Stimulated activated CD8-positive, alpha-beta memory T cell treated with anti-CD3 and anti-CD28 coated beads, Interleukin-12 subunit alpha, Interleukin-12 subunit beta, amount 100 ng/mL, for 1 hour (primary cell): Measurements from ENCODE around the gene OVCA2.

Experiments
- DNase-seq: peaks from one replicate; pipeline ENCODE4 v3.0.0-alpha.2; 2020; ENCODE audit warnings: low read depth

The OVCA2 gene

DNA sequence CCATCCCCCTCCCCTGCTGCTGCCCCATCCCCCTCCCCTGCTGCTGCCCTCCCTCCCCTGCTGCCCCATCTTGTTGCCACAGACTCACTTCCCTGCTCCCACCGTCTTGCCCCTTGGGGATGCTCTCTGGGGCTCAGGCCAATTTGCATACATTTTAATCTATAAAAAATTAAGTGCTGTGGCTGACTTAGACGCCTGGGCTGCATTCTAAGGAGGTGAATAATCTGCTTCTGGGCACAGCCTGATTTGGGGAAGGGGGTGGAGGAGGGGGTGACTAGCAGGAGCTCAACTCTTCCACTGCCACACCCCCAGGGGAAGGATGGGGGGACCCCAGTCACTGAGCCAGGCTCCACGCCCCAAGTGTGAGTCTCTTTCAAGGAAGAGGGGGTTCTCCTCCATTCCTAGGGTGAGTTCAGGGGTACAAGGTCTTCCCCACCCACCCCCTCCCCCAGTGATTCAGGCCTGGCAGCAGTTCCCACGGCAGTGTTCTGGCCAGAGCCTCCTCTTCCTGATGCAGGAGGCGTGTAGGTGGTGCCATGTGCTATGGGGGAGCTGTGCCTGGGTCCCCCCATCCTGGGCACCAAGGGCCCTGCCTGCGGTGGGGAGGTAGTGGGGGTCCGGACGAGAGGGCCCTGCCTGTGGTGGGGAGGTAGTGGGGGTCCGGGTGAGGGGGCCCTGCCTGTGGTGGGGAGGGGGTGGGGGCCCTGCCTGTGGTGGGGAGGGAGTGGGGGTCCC is 6.8 kb upstream of the OVCA2 start:
- no peak for DNase-seq

DNA sequence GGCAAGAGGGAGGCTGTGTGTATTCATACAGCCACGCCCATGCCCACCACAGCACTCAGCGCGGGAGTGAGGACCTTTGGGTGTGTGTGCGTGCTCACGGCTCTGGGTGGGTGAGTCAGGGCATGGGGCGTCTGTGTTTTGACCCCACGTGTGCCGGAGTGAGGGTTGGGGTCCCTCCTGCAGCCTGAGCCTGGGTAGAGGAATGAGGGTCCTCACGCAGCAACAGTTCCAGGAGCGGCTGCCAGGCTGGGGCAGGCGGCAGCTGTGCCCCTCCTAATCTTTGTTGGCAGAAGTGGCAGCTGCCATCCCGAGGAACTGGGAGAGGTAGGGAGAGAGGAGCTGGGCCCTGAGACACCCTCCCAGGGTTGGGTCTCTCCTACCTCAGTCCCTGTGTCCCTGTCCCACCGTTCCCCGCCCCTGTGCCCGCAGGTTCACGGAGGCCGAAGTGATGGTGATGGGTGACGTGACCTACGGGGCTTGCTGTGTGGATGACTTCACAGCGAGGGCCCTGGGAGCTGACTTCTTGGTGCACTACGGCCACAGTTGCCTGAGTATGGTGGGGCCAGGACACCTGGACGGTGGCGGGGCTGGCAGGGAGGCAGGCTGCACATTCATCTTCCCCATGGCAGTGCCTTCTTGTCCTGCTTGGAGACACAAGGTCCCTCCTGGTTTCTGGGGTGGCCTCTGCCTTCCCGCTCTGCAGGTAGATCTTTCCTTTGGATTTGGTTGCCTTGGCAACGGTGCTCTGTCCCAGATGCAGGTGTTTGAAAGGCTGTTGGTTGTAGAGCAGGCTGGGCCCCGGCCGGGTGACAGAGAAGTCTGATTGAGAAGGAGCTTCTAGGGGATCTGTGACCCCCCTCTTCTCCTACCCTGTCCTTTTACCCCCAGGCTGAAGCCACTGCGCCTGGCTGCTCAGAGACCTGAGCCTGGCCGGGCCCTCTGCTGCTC is 6.0 kb upstream of the OVCA2 start:
- DNase-seq, result no peak

DNA sequence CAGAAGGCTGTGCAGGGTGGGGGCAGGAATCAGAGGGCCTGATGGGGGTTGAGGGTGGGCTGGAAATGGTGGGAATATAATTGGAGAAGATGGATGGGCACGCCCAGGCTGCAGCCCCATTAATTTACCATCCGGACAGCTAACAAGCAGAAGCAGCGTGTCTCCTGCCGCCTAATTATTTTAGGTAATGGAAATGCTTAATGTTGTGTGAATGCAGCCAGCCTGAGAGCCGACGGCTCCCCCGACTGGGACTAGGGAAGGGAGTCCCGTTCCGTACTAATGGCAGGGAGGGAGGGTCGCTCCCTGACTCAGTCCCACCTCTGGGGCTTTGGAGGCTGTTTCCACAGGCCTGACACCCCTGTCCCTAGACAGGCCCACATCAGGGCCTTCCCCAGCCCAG is 4.7 kb upstream of the OVCA2 start:
- DNase-seq, result no peak

DNA sequence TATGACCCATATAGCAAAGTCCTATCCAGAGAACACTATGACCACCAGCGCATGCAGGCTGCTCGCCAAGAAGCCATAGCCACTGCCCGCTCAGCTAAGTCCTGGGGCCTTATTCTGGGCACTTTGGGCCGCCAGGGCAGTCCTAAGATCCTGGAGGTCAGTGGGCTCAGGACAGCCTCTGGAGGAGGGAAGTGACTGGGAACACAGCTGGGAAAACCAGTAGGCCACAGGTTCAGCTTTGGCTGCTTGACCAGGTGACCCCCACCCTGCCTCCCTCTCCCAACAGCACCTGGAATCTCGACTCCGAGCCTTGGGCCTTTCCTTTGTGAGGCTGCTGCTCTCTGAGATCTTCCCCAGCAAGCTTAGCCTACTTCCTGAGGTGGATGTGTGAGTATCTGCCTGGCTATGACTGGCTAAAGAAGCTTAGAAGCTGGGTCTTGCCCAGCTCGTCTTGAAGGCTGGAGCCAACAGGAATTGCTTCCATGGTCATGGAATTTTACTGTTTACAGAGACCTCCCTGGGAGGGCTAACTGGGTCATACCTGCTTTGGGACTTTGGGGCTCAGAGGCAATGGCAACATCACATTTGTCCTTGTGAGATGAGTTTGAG is 1.5 kb upstream of the OVCA2 start:
- no peak for DNase-seq

DNA sequence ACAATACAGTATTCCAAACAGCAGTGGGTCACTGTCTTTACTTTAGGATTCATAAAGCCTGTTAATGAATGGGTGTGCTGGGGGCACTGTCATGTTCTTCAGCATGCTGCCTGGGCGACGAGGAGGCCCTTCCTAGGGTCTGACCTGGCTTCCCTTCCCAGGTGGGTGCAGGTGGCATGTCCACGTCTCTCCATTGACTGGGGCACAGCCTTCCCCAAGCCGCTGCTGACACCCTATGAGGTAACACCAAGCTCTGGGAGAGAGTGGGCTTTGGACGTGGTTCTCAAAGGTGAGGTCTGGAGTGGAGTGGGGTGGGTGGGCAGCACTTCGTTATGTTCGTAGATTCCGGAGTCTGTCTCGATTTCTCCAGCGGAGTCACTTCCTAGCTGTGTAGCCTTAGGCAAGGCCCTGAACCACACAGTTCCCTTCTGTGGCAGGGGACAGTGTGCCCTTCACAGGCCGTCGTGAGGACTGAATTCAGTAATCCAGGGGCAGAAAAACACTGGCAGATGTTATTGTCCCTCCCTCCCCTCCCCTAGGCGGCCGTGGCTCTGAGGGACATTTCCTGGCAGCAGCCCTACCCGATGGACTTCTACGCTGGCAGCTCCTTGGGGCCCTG is 771 bp upstream of the OVCA2 start:
- DNase-seq, result no peak

DNA sequence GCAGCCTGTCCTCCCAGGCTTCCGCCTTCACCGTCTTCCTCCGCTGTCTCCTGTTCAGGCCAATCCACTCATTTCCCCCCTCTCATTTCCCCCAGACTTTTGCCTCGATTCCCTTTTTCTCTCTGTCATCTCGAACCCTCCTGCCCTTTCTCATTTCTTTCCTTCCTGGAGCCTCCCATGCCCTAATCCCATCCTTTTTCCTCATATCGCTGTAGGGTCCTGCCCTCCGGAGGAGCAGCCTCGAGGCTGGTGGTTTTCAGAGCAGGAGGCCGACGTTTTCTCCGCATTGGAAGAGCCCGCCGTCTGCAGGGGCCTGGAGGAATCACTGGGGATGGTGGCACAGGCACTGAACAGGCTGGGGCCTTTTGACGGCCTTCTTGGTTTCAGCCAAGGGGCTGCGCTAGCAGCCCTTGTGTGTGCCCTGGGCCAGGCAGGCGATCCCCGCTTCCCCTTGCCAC is 597 bp downstream of the OVCA2 start:
- DNase-seq, result no peak

DNA sequence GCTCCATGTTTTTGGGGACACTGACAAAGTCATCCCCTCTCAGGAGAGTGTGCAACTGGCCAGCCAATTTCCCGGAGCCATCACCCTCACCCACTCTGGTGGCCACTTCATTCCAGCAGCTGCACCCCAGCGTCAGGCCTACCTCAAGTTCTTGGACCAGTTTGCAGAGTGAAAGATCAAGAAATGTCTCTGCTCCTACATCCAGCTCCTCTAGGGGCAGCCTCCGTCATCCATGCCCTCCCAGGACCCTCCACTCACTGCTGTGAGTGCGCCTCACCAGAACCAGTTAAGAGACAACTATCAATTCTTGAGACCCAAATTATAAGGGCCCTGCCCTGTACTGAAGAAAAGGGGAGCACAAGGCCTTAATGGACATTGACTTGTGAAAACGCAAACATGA is 1.1 kb downstream of the OVCA2 start:
- no peak for DNase-seq

DNA sequence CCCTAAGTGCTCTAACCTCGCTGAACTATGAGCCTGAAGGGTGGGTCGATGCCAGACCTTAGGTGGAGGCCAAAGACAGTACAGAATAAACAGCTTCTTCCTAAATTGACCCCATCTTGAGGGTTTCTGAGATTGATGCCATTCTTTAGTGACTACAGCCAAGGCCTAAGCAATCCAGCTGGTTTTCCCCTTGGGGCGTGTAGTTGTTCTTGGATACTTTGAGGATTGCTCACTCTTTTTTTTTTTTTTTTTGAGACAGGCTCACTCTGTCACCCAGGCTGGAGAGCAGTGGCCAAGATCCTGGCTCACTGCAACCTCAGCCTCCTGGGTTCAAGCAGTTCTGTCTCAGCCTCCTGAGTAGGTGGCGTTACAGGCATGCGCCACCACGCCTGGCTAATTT is 2.0 kb downstream of the OVCA2 start:
- DNase-seq, result no peak

DNA sequence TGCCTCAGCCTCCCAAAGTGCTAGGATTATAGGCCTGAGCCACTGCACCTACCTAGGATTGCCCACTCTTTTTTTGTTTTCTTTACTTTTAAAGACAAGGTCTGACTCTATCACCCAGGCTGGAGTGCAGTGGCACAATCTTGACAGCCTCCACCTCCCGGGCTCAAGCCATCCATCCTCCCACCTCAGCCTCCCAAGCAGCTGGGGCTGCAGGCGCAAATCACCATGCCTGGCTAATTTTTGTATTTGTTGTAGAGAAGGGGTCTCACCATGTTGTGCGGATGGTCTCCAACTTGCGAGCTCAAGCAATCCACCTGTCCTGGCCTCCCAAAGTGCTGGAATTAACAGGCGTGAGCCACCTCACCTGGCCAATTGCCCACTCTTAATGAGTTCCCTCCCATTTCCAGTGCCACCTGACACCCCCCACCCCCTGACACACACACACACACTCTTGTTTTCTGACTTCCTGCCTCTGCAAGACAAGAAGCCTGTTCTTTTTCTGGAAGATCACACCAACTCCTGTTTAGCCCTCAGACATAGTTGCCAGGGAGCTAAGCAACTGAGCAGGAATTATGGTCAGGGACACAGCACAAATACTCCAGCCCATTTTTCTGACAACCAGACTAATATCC is 2.6 kb downstream of the OVCA2 start:
- DNase-seq, result no peak

DNA sequence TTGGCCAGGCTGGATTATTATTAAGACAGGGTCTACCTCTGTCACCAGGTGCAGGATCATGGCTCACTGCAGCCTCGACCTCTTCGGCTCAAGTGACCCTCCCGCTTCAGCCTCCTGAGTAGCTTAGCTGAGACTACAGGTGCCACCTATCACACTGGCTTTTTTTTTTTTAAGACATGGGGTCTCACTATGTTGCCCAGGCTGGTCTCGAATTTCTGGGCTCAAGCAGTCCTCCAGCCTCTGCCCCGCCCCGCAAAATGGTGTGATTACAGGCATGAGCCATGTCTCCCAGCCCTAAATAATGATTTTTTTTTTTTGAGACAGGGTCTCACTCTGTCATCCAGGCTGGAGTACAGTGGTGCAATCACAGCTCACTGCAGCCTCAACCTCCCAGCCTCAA is 5.8 kb downstream of the OVCA2 start:
- DNase-seq, result no peak

DNA sequence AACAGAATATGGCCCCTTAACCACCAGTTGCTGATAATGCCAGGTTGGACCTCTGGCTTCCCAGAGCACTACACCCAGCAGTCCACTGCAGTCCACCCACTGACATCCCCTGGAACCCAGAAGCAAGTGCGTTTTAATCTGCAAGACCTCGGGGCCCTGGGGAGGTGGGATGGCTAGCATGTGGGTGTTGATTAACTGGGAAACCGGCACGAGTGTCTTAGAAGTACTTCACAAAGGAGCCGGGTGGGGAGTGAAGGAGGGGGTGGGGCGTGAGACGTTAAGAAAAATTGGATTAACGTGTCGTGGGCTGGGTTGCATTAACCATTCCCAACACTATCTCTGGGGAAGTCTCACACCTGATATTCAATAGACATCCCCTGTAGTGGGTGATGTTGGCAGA is 7.0 kb downstream of the OVCA2 start:
- no peak for DNase-seq

DNA sequence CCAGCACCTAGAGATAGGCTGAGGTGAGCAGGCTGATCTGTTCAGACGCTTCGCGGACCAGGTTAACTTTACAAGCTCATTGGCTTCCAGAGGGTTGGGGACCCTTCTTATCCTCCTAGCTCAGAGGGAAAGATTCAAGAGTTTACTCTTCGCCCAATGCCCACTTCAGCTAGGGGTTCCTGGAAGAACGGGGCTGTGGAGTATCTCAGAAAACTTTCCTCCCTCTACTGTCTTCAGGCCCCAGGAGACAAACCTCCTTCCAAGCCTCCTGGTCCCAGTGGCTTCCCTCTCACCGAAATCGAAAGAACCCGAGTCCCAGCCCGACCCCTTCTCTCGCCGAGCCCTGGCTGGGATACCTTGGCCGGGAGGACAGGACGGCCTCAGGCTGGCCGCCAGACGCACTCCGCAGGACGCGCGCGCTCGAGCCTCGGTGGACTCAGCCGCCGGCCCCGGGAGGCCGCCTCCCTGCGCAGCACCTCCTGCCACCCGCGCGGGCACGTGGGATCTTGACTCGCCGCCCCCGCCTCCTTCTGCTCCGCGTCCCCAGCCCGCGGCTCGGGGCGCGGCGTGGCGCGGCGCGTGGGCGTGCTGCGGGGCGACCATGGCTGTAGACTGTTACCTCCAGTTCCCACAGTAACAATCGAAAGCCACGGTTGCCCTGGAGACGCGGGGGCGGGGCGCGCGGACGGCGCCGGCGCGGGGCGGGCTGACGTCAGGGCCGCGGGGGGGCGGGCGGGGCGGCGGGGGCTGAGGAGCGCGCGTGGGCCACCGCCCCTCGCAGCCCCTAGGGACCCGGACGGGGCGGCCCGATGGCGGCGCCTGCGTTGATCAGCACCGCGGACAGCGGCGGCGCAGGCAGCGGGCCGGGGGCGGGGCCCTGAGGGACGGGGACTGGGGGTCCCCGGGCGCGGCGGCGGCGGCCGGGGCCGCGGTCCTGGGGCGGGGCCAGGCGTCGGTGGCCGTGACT is 7.8 kb downstream of the OVCA2 start:
- peak; percentile 86 for DNase-seq

DNA sequence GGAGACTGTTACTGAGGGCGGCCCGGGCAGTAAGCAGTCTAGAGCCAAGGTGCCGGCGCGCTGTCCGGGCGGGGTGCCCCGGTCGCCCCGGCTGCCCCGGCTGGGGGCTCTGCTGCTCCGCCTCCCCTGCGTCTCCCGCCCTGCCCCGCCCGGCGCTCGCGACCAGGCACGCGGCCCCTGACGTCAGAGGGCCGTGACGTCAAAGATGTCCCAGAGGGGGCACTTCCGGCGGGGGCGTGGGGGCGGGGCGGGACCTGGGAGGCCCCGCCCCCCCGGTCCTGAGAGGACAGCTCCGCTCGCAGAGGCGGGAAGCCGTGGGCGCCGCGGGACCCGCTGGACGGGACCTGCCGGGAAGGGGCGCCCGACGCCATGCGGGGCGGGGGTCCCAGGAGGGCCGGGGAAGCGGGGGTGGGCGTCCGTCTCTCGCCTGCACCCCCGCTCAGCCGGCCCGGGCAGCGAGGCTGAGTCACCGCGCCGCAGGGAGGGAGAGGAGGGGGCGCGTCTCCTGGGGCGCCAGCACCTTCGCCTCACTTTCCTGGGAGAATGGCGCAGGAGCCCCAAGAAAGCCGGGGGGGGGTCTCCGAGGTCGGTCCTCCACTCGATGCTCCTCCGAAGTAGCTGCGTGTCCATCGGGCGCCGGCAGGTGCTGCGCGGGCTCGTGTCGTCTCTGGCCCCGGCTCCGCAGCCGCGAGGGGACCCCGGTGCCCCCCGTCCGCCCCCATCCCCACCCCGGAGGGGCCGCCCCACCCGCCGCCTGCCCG is 8.7 kb downstream of the OVCA2 start:
- peak; percentile 52 for DNase-seq

DNA sequence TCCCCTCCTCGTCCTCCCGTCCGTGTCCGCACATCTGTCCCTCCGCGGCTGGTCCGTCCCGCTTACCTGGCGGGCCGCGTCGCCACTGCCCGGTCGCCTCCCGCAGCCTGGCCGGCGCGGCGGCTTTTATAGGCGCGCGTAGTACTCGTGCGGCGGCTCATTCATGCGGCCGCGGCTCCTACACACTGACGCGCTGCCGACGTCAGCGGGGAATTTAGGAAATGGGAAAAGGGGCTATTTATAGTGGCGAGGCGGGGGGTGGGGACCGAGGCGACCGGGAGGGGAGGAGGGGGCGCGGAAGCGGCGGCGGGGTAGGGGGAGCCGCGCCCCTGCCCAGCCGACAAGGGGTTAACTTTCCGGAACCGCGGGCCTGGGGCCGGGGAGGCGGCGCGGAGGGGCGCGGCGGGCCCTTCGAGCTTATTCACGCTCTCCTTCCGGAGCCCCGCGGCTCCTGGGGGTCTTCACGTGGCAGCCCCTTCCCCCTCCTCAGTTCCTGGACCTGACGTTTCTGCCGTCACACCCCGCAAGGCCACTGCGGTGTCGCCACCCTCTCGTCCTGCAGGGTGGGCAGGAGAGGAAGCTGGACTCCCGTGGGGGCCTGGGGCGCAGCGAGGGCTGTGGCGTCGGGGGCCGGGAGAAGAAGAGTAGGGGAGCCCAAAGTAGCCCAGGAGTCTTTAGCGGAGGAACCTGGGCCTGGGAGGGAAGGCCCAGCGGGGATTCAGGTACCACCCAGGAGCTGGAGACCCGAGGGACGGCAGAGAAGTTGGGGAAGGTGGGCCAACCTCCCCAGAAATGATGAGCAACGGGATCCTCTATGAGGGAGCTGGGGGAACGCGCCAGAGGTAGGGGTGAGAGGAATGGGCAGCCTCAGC is 9.5 kb downstream of the OVCA2 start:
- no peak for DNase-seq

DNA sequence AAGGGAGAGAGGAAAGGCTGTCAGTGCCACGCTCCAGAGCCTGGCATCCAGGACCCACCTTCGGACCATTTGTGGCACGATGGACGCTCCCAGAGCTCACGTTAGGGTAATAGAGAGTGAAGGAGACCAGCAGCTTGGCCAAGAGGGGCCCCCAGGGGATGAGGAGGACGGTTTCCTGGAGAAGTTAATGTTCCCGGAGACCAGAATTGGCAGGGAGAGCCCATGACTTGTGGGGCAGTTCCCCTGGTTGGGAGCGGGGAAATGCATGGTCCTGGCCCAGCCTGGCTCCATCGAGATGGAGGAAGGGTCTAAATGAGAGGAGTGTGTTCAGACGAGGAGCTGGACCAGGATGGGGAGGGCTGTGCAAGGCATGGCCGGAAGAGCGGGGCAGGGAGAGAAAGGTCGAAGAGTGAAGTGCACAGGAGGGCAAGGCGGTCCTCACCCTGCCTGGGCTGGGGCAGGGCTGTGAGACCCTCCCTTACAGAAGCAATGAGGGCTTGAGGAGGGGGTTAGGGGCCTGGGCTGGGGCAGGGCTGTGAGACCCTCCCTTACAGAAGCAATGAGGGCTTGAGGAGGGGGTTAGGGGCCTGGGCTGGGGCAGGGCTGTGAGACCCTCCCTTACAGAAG is 10.2 kb downstream of the OVCA2 start:
- no peak for DNase-seq

DNA sequence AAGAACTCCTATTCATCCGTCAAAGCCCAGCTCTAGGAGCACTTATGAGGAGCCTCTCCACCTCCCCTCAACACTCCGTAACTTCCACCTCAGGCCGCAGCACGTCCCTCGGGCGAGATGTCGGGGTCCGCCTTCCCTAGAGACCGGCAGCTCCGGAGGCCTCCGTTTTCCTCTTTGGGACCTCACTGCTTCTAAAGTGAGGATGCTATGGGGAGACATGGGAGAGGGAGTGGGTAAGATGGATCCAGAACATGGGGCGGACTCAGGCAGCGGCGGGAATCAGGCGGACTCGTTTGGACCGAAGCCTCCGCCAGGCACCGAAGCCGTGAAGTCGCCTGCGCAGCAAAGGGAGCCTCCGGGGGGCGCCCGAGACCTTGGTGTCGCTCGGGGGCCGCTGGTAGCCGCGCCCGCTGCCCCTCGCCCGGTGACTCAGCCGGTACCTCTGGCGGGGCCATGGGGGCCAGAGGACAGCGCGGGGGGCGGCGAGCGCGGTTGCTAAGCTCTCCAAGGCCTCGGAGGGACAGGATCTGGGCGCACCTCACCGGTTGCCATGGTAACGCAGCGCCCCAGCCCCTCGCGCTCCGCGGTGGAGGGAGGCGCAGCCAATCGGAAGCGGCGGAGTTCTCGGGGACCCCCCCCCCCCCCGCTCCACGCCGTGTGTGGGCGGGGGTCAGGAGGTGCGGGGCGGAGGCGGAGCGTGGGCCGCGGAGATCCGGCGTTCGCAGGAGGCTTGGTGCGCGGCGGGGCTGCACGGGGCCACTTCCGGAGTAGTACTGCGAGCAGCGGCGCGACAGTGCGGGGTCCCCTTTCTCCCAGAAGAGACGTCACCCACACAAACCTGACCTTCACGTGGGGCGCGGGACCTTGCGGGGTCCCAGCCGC is 11.8 kb downstream of the OVCA2 start:
- peak; percentile 56 for DNase-seq

DNA sequence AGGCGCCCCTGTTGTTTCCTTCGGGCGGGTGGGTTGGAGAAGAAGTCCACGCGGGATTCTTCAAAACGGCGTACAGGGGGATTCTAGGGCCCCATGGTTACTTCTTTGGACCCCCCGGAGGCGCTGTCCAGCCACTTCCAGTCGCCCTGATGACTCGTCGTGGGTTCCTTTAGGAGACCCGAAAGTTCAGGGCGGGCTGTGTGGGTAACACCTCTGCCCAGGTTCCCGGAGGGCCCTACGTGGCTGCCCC is 12.4 kb downstream of the OVCA2 start:
- DNase-seq, result no peak
